Adrenal gland (tissue), 12 donors: ENCODE measurements around the gene PLA2G4C. TPM values are rescaled to one million over a fixed set of nuclear protein-coding genes. Genes with fewer than 3 reads are reported as not detected.

Source experiments
- DNase-seq, 7 donors: peaks; one replicate each; pipeline ENCODE4 v3.0.0-alpha.2; 2019 to 2020
- H3K27ac ChIP-seq, 5 donors: fragments of 200-600 bp; sonication (generic) in 4 of 5; 1 replicate in 3 of 5; 2 replicates in 2 of 5; pipeline versions ENCODE4 v1.5.1 to v1.8.0; 2016 to 2020; ENCODE audit warnings: mild to moderate bottlenecking in 1 of 5
- H3K27me3 ChIP-seq: fragments of 200-600 bp; 2 replicates; pipeline ENCODE4 v1.8.0; 2021
- H3K36me3 ChIP-seq, 2 donors: fragments of 200-600 bp; replicated peaks in 1 of 2; 1 replicate in 1 of 2; 2 replicates in 1 of 2; pipeline versions ENCODE4 v1.5.1 to v1.8.0; 2018 to 2022
- H3K4me1 ChIP-seq, 2 donors: fragments of 200-600 bp; replicated peaks in 1 of 2; 1 replicate in 1 of 2; 2 replicates in 1 of 2; pipeline versions ENCODE4 v1.5.1 to v1.8.0; 2018 to 2021
- H3K4me3 ChIP-seq, 4 donors: fragments of 200-600 bp; sonication (generic) in 3 of 4; one replicate each; pipeline ENCODE4 v1.5.1; 2016 to 2018
- H3K9me3 ChIP-seq, 3 donors: fragments of 200-600 bp; sonication (generic) in 1 of 3; replicated peaks in 1 of 3; 1 replicate in 2 of 3; 2 replicates in 1 of 3; pipeline versions ENCODE4 v1.5.1 to v1.8.0; 2016 to 2021
- POLR2A ChIP-seq, 2 donors: fragments of 450-650 bp; IDR thresholded peaks; one replicate each; pipeline ENCODE4 v1.6.1; 2017; ENCODE audit warnings: antibody characterized with exemption in 2 of 2, mild to moderate bottlenecking in 2 of 2, moderate library complexity in 1 of 2
- WGBS, 4 donors: extraction: QIAGEN DNeasy Blood & Tissue Kit in 2 of 4; methylation state at CpG; one replicate each; pipeline versions ENCODE4 v1.1.5 to v1.1.7; 2013 to 2017; 5-methylcytosine and 5-hydroxymethylcytosine counted together
- intact Hi-C, 2 donors: fragments of 100-400 bp; cut with DNase I; formaldehyde crosslinking; loops; one replicate each; pipeline versions ENCODE4 v1.14.1 to v1.15.0; 2022 to 2023
- polyA plus RNA-seq, 3 donors: library from polyadenylated mRNA; stranded (reverse); fragments of 200-250 nt in 2 of 3; fragments of 350-450 nt in 1 of 3; fragmentation: Illumina TruSeq in 1 of 3; extraction: RNeasy Lipid Tissue Mini Kit (QIAGEN cat#74804) in 1 of 3; gene quantifications; one replicate each; pipeline ENCODE4 v1.2.3, GENCODE V29; 2013 to 2014
- total RNA-seq, 9 donors: library from RNA; depleted of rRNA in 4 of 9; stranded (reverse); fragments of >200 nt in 4 of 9; fragments of 120-200 nt in 1 of 9; fragmentation: NEBNext Ultra II Directional in 1 of 9; extraction: Animal tissue kit (Norgen Biotek cat#: 25700) in 1 of 9; gene quantifications; one replicate each; pipeline versions ENCODE4 v1.1.0 to v1.2.4, GENCODE V29; 2013 to 2023
- TF ChIP-seq, protein P1 (sequence below), 6 experiments: fragments of 450-650 bp in 4 of 6; fragments of 200-600 bp in 2 of 6; sonication (generic) in 1 of 6; IDR thresholded peaks; 1 replicate in 5 of 6; 2 replicates in 1 of 6; pipeline versions ENCODE4 v1.5.1 to v1.8.0; 2016 to 2021; ENCODE audit warnings: antibody characterized with exemption in 6 of 6, mild to moderate bottlenecking in 2 of 6, moderate library complexity in 1 of 6
- donor health status: healthy with polysubstance abuse.
- donor health status: Bipolar disorder and iron deficiency.
- donor health status: DM: yes; HTN: yes; CAD: no.
- donor health status: DM: no; HTN: no; CAD: no.
- donor health status: DM: no; HTN: no; CAD: no.
- donor health status: DM: yes; HTN: yes; CAD: no.

PLA2G4C gene
- total and polyA plus RNA-seq, 12 donors: 18.6 to 123 (median 51.6) TPM

GRCh38 chr19:48139053-48139452, 28.4 kb upstream of the PLA2G4C start:
- 87 to 96% (median 91%) methylated on average over 4 to 6 of the region's 6 CpGs for WGBS, 4 donors
- TF ChIP-seq, protein P1, sequence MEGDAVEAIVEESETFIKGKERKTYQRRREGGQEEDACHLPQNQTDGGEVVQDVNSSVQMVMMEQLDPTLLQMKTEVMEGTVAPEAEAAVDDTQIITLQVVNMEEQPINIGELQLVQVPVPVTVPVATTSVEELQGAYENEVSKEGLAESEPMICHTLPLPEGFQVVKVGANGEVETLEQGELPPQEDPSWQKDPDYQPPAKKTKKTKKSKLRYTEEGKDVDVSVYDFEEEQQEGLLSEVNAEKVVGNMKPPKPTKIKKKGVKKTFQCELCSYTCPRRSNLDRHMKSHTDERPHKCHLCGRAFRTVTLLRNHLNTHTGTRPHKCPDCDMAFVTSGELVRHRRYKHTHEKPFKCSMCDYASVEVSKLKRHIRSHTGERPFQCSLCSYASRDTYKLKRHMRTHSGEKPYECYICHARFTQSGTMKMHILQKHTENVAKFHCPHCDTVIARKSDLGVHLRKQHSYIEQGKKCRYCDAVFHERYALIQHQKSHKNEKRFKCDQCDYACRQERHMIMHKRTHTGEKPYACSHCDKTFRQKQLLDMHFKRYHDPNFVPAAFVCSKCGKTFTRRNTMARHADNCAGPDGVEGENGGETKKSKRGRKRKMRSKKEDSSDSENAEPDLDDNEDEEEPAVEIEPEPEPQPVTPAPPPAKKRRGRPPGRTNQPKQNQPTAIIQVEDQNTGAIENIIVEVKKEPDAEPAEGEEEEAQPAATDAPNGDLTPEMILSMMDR (IDR thresholded peaks at IDR 0.05): no peak
- TF ChIP-seq POLR2A (IDR thresholded peaks at IDR 0.05): no peak
- DNase-seq: no peak
- no peaks in the 10 kb centered on the region for H3K36me3 ChIP-seq
- H3K27ac ChIP-seq: no peak overlapping the region
- H3K4me3 ChIP-seq: no peak overlapping the region
- no peaks in the 10 kb centered on the region for H3K9me3 ChIP-seq
- H3K4me1 ChIP-seq: no peaks in the 10 kb centered on the region
- intact Hi-C loops: no loop called here
- no peaks in the 10 kb centered on the region for H3K27me3 ChIP-seq

GRCh38 chr19:48137411-48137810, 26.8 kb upstream of the PLA2G4C start:
- Histone ChIP-seq H3K27me3 (no peaks in the 10 kb centered on the region), H3K4me3 (no peak overlapping the region), H3K9me3 (no peaks in the 10 kb centered on the region), H3K36me3 (no peaks in the 10 kb centered on the region), H3K4me1 (no peaks in the 10 kb centered on the region), H3K27ac (no peak overlapping the region)
- intact Hi-C loops: no loop called here
- DNase-seq: no peak
- 95 to 98% (median 97%) methylated on average over 13 to 26 of the region's 26 CpGs for WGBS, 4 donors
- TF ChIP-seq, protein P1 (IDR thresholded peaks at IDR 0.05): no peak
- no peak for TF ChIP-seq POLR2A (IDR thresholded peaks at IDR 0.05)

DNA sequence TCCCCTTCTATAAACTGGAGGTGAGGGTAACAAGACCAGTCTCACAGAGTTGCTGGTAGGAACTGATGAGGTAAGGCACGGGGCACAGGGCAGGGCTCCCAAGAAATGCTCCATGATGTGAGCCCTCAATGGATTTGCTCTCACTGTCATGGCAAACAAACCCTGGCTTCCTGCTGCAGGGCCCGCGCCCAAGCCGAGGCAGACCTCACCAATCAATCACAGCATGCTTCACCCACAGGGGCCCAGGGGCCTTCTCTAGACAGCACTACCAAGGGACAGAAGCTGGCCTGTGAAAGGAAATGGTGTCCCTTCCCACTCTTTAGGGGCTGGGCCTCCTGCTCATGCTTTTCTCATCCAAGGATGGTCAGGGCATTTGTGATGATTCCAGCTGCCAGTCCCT, 25.9 kb upstream of the PLA2G4C start:
- no peak overlapping the region for H3K4me3 ChIP-seq
- WGBS, 4 donors: 93 to 100% (median 96%) methylated on average over 4 of the region's 4 CpGs
- no peak for DNase-seq
- no peaks in the 10 kb centered on the region for H3K27me3 ChIP-seq
- H3K9me3 ChIP-seq: no peaks in the 10 kb centered on the region
- H3K4me1 ChIP-seq: no peaks in the 10 kb centered on the region
- H3K27ac ChIP-seq: no peak overlapping the region
- intact Hi-C loops: no loop called here
- H3K36me3 ChIP-seq: no peaks in the 10 kb centered on the region
- TF ChIP-seq, protein P1 (IDR thresholded peaks at IDR 0.05): no peak
- TF ChIP-seq POLR2A (IDR thresholded peaks at IDR 0.05): no peak

DNA sequence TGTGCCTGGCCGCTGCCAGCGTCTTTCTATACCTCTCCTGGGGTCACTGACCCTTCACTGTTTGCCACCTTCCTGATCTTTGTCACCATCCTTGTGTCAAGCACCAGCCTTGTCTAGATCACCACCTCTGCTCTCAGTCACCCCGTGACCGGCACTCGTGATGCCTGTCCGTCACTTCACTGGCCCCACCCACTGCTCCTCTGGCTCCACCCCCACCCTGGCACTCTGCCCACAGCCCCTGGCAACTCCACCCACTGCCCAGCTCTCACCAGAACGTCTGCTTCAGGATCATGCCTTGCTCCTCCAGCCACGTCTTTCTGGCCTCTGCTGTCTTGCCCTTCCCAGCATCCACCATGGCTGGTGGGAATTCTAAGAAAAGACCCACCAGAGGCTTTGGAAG, 24.8 kb upstream of the PLA2G4C start:
- intact Hi-C loops: no loop called here
- H3K27ac ChIP-seq: no peak overlapping the region
- TF ChIP-seq, protein P1 (IDR thresholded peaks at IDR 0.05): no peak
- TF ChIP-seq POLR2A (IDR thresholded peaks at IDR 0.05): no peak
- no peaks in the 10 kb centered on the region for H3K9me3 ChIP-seq
- H3K36me3 ChIP-seq: no peaks in the 10 kb centered on the region
- no peak overlapping the region for H3K4me3 ChIP-seq
- WGBS, 4 donors: 75 to 82% (median 80%) methylated on average over 8 of the region's 8 CpGs
- no peaks in the 10 kb centered on the region for H3K4me1 ChIP-seq
- no peaks in the 10 kb centered on the region for H3K27me3 ChIP-seq
- no peak for DNase-seq
